Lower leg skin (tissue), 3 donors: ENCODE results near the gene FUNDC2.

Experiments used
- POLR2A ChIP-seq, 2 donors: fragments of 450-650 bp; IDR thresholded peaks; one replicate each; pipeline ENCODE4 v1.6.1; 2016 to 2017; ENCODE audit warnings: antibody characterized with exemption in 2 of 2, mild to moderate bottlenecking in 1 of 2, moderate library complexity in 1 of 2
- TF ChIP-seq, protein P1 (sequence below), 3 donors: fragments of 450-650 bp; IDR thresholded peaks; one replicate each; pipeline ENCODE4 v1.5.1; 2016; ENCODE audit warnings: antibody characterized with exemption in 3 of 3, mild to moderate bottlenecking in 3 of 3, moderate library complexity in 2 of 3

DNA sequence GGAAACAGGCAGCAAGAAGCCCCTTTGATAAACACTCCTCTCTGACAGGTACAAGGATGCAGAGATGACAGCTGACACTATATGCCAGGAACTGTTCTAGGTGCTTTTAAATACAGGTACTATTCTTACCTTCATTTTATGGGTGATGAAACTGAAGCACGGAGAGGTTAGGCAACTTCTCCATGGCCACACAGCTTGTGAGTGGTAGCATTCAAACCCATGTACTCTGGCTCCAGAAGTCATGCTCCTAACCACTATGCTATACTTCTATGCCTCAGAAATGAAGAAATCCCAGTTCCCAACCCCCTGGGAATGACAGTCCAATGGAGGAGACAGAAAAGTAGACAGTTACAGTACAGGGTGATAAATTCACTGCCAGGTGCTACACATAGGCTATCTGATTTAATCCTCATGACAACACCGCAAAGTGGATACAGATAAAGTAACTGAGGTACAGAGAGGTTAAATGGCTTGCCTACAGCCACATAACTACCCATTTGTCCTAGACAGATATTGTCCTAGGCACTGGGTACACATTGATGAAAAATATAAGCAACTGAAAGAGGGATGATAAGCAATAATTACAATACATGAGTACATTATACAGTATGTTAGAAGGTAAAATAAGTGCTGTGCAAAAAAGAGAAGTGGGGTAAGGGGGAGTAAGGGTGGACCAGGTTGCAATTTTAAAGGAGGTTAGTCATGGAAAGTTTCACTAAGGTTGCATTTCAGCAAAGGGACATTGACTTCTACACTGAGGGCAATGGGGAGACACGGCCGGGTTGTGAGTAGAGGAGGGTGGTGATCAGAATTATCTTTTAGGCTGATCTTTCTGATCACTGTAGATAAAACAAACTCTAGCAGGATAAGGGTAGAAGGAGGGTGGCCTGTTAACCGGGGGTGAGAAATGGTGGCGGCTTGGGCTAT, 2.5 kb upstream of the FUNDC2 start:
- TF ChIP-seq POLR2A (IDR thresholded peaks at IDR 0.05), result no peak
- TF ChIP-seq, protein P1, sequence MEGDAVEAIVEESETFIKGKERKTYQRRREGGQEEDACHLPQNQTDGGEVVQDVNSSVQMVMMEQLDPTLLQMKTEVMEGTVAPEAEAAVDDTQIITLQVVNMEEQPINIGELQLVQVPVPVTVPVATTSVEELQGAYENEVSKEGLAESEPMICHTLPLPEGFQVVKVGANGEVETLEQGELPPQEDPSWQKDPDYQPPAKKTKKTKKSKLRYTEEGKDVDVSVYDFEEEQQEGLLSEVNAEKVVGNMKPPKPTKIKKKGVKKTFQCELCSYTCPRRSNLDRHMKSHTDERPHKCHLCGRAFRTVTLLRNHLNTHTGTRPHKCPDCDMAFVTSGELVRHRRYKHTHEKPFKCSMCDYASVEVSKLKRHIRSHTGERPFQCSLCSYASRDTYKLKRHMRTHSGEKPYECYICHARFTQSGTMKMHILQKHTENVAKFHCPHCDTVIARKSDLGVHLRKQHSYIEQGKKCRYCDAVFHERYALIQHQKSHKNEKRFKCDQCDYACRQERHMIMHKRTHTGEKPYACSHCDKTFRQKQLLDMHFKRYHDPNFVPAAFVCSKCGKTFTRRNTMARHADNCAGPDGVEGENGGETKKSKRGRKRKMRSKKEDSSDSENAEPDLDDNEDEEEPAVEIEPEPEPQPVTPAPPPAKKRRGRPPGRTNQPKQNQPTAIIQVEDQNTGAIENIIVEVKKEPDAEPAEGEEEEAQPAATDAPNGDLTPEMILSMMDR (IDR thresholded peaks at IDR 0.05), result no peak
